Endothelial cell of umbilical vein (primary cell): ENCODE results near the gene DDX46. TPM values are rescaled to one million over a fixed set of nuclear protein-coding genes. Genes with fewer than 3 reads are reported as not detected.
A peak's percentile ranks its signal among the peaks of the same experiment; 100 is the strongest.

Source experiments
- BruUV-seq: library from RNA; stranded (reverse); fragments of 400-500 nt; replicated peaks from 2 replicates; lab custom pipeline; 2021; lab: Mats Ljungman, UMichigan
- CTCF ChIA-PET: fragments of 300-600, 350-600 bp; sonication (Branson Sonifier 250); formaldehyde crosslinking; loops from one replicate; lab custom pipeline; 2021; ENCODE audit warnings: antibody characterized with exemption, inconsistent platforms; lab: Charles Lee
- POLR2A ChIA-PET: fragments of 300-600, 350-600 bp; sonication (Branson Sonifier 250); formaldehyde crosslinking; loops from one replicate; lab custom pipeline; 2021; ENCODE audit warnings: antibody characterized with exemption, inconsistent platforms; lab: Charles Lee
- DNase-seq: peaks from one replicate; pipeline ENCODE4 v3.0.0-alpha.2; 2011; ENCODE audit warnings: low read depth, low spot score
- FAIRE-seq: peaks from 2 replicates; lab custom pipeline; 2011; peaks lifted over from hg19 to GRCh38; lab: Jason Lieb, UNC
- H2AFZ ChIP-seq: 2 replicates; pipeline ENCODE4 v1.6.0; 2012; ENCODE audit warnings: low read depth, low read length, control low read depth, inconsistent platforms
- H3K27ac ChIP-seq: 2 replicates; pipeline ENCODE4 v1.5.1; 2011; ENCODE audit warnings: low read depth, mild to moderate bottlenecking, control low read depth, low read length, moderate library complexity; ENCODE audit not compliant: insufficient read depth
- H3K27me3 ChIP-seq, 2 experiments: 2 replicates each; pipeline versions ENCODE4 v1.6.0 to v1.6.1; 2011; ENCODE audit warnings: low read length in 2 of 2, mixed read lengths in 1 of 2; ENCODE audit not compliant: control insufficient read depth in 2 of 2, insufficient read depth in 2 of 2
- H3K36me3 ChIP-seq, 2 experiments: 2 replicates in 1 of 2; 3 replicates in 1 of 2; pipeline ENCODE4 v1.5.1; 2011; ENCODE audit warnings: low read length in 2 of 2, mild to moderate bottlenecking in 1 of 2, moderate library complexity in 1 of 2; ENCODE audit not compliant: control insufficient read depth in 2 of 2, insufficient read depth in 2 of 2; ENCODE audit errors: extremely low read depth in 1 of 2
- H3K4me1 ChIP-seq: 3 replicates; pipeline ENCODE4 v1.5.1; 2011; ENCODE audit warnings: mild to moderate bottlenecking, low read length; ENCODE audit not compliant: control insufficient read depth, insufficient read depth; ENCODE audit errors: extremely low read depth
- H3K4me2 ChIP-seq: 2 replicates; pipeline ENCODE4 v1.6.1; 2011; ENCODE audit warnings: low read length, control low read depth, mixed read lengths; ENCODE audit not compliant: insufficient read depth
- H3K4me3 ChIP-seq, 3 experiments: fragments of 200-600 bp in 1 of 3; sonication (generic), shearing (Covaris generic) in 1 of 3; replicated peaks in 1 of 3; 2 replicates each; pipeline ENCODE4 v1.5.1; 2011 to 2016; ENCODE audit warnings: control low read depth in 3 of 3, low read length in 3 of 3, mild to moderate bottlenecking in 2 of 3, inconsistent platforms in 1 of 3, low read depth in 1 of 3, moderate library complexity in 1 of 3; ENCODE audit not compliant: insufficient read depth in 1 of 3
- H3K79me2 ChIP-seq: 2 replicates; pipeline ENCODE4 v1.6.0; 2012; ENCODE audit warnings: low read length, inconsistent platforms; ENCODE audit not compliant: control insufficient read depth, insufficient read depth
- H3K9ac ChIP-seq: replicated peaks from 2 replicates; pipeline ENCODE3; 2011; ENCODE audit warnings: low read length, control low read depth; ENCODE audit not compliant: insufficient read depth; ENCODE audit errors: extremely low read depth
- H3K9me1 ChIP-seq: replicated peaks from 3 replicates; pipeline ENCODE4 v1.6.0; 2011; ENCODE audit warnings: mild to moderate bottlenecking, low read length; ENCODE audit not compliant: control insufficient read depth, insufficient read depth; ENCODE audit errors: extremely low read depth
- H3K9me3 ChIP-seq: replicated peaks from 2 replicates; pipeline ENCODE4 v1.5.1; 2012; ENCODE audit warnings: low read length, inconsistent platforms; ENCODE audit not compliant: control insufficient read depth, insufficient read depth
- H4K20me1 ChIP-seq: replicated peaks from 2 replicates; pipeline ENCODE3; 2011; ENCODE audit warnings: mild to moderate bottlenecking, low read length; ENCODE audit not compliant: control insufficient read depth, insufficient read depth; ENCODE audit errors: extremely low read depth
- FOS ChIP-seq: IDR thresholded peaks from 2 replicates; pipeline ENCODE4 v1.6.1; 2011; ENCODE audit warnings: mild to moderate bottlenecking, low read length, moderate library complexity, borderline replicate concordance; ENCODE audit not compliant: insufficient read depth
- JUN ChIP-seq: IDR thresholded peaks from 2 replicates; pipeline ENCODE4 v1.6.1; 2011; ENCODE audit warnings: borderline replicate concordance, low read depth; ENCODE audit not compliant: insufficient read length, insufficient read depth
- MAX ChIP-seq: IDR thresholded peaks from 2 replicates; pipeline ENCODE4 v1.6.1; 2011; ENCODE audit not compliant: insufficient read depth, insufficient read length
- MYC ChIP-seq: IDR thresholded peaks from one replicate; pipeline ENCODE4 v1.6.1; 2011; ENCODE audit warnings: mild to moderate bottlenecking, low read depth, low read length
- POLR2A ChIP-seq: IDR thresholded peaks from 2 replicates; pipeline ENCODE4 v1.6.1; 2012; ENCODE audit warnings: low read depth, mild to moderate bottlenecking, control low read depth, low read length
- POLR2AphosphoS5 ChIP-seq: IDR thresholded peaks from 2 replicates; pipeline ENCODE4 v1.6.1; 2012; ENCODE audit warnings: low read depth, mild to moderate bottlenecking, control low read depth, low read length, moderate library complexity; ENCODE audit not compliant: insufficient read depth
- dilution Hi-C: fragments of 300-500 bp; cut with MboI; formaldehyde crosslinking; loops from one replicate; pipeline ENCODE4 v1.15.0; 2019; ENCODE audit warnings: low sequenced_read_pairs; ENCODE audit not compliant: extremely low pct_ligation_motif_present
- intact Hi-C: fragments of 100-400 bp; cut with micrococcal nuclease; formaldehyde crosslinking; loops from one replicate; pipeline ENCODE4 v1.10.0; 2022
- polyA plus RNA-seq, 4 experiments: library from polyadenylated mRNA; depleted of rRNA in 3 of 4; stranded (reverse) in 3 of 4; unstranded in 1 of 4; fragments of >200 nt; gene quantifications; 2 replicates each; pipeline versions ENCODE4 v1.2.1 to v1.2.3, GENCODE V29; 2011 to 2012; ENCODE audit warnings: missing spikeins in 1 of 4
- total RNA-seq: library from RNA; stranded (reverse); gene quantifications from 2 replicates; pipeline ENCODE4 v1.2.3, GENCODE V29; 2021

Gene DDX46
- total and polyA plus RNA-seq, 2 donors (not counting 3 experiments of a cell fraction or from before 2014, with no cell fraction given): 16.0 to 65.2 TPM

GRCh38 chr5:134818776-134819175, 60.2 kb downstream of the DDX46 start:
- H3K9ac ChIP-seq: no peak overlapping the region
- H3K4me3 ChIP-seq: no peak overlapping the region
- POLR2A ChIA-PET: no interaction called here
- H3K79me2 ChIP-seq: no peaks in the 10 kb centered on the region
- no peaks in the 10 kb centered on the region for H3K9me1 ChIP-seq
- TF ChIP-seq POLR2A (no peak), MYC (no peak), JUN (no peak)
- dilution Hi-C loops (no loop called here), intact Hi-C loops (no loop called here)
- no peak for FAIRE-seq
- H3K4me2 ChIP-seq: no peak overlapping the region
- DNase-seq: no peak
- H3K27ac ChIP-seq: no peak overlapping the region
- H2AFZ ChIP-seq: no peak overlapping the region
- no peaks in the 10 kb centered on the region for H4K20me1 ChIP-seq
- no peaks in the 10 kb centered on the region for H3K4me1 ChIP-seq
- H3K9me3 ChIP-seq: no peaks in the 10 kb centered on the region
- H3K36me3 ChIP-seq: peaks cover 12 to 16% of the 10 kb centered on the region in 2 experiments
- BruUV-seq: no TSS peak
- H3K27me3 ChIP-seq: no peaks in the 10 kb centered on the region
- CTCF ChIA-PET: interaction anchor here (1.2 kb wide), 1 partner anchor 86 kb away, joined by 3 read pairs; the partner anchor contains the start of gene PCBD2

DNA sequence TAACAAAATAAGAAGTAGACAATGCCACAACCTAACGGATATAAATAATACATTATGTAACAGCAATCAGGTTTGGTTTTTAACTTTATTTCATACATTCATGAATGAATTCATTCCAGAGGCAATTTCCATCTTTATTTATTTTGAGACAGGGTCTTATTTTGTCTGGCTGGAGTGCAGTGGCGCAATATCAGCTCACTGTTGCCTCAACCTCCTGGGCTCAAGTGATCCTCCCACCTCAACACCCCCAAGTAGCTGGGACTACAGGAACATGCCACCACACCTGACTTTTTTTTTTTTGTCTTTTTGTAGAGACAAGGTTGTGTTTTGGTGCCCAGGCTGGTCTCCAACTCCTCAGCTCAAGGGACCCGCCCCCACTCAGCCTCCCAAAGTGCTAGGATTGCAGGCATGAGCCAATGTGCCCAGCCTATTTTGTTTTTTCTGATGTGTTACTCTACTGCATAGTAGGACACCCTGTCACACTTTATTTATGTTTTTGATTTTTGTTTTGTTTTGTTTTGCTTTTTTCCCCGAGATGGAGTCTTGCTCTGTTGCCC, 60.9 kb downstream of the DDX46 start:
- Histone ChIP-seq H3K4me3 (no peak overlapping the region), H3K4me1 (no peaks in the 10 kb centered on the region), H3K27me3 (no peaks in the 10 kb centered on the region), H3K27ac (no peak overlapping the region), H3K79me2 (no peaks in the 10 kb centered on the region), H3K9me3 (no peaks in the 10 kb centered on the region), H3K4me2 (no peak overlapping the region), H2AFZ (no peak overlapping the region), H3K36me3 (peaks cover 12 to 18% of the 10 kb centered on the region in 2 experiments), H4K20me1 (no peaks in the 10 kb centered on the region), H3K9ac (no peak overlapping the region), H3K9me1 (no peaks in the 10 kb centered on the region)
- ChIA-PET CTCF (interaction anchor here (0.7 to 1.2 kb wide), 2 partner anchors 85 to 974 kb away, joined by 3 read pairs; partner anchors contain the start of gene PCBD2), POLR2A (no interaction called here)
- peak; percentile 60 for FAIRE-seq
- dilution Hi-C loops: no loop called here
- TF ChIP-seq MAX (no peak), FOS (no peak), POLR2A (no peak), JUN (no peak), POLR2AphosphoS5 (no peak)
- intact Hi-C loops: no loop called here
- no peak for DNase-seq
- no TSS peak for BruUV-seq
